Heart right ventricle (tissue), 16 donors: ENCODE data around the gene GSN. TPM values are rescaled to one million over a fixed set of nuclear protein-coding genes. Genes with fewer than 3 reads are reported as not detected.
A peak's percentile ranks its signal among the peaks of the same experiment; 100 is the strongest.

ENCODE experiments used
- ATAC-seq, 8 donors: fragments of 200-7000 bp; cut with Tn5 transposase; one replicate each; pipeline ENCODE4 v1.9.1; 2020; ENCODE audit warnings: mild to moderate bottlenecking in 8 of 8, moderate library complexity in 8 of 8, moderate number of reproducible peaks in 1 of 8
- DNase-seq, 2 donors: peaks; one replicate each; pipeline ENCODE4 v3.0.0-alpha.2; 2020
- H3K27ac ChIP-seq, 10 donors: fragments of 200-600 bp; sonication (generic) in 2 of 10; one replicate each; pipeline versions ENCODE4 v1.5.0 to v1.8.0; 2020 to 2022; ENCODE audit warnings: mild to moderate bottlenecking in 3 of 10
- H3K27me3 ChIP-seq, 7 donors: fragments of 200-600 bp; one replicate each; pipeline ENCODE4 v1.8.0; 2021 to 2022; ENCODE audit warnings: mild to moderate bottlenecking in 2 of 7
- H3K36me3 ChIP-seq, 9 donors: fragments of 200-600 bp; sonication (generic) in 1 of 9; one replicate each; pipeline versions ENCODE4 v1.5.0 to v1.8.0; 2020 to 2022; ENCODE audit warnings: mild to moderate bottlenecking in 2 of 9
- H3K4me1 ChIP-seq, 9 donors: fragments of 200-600 bp; sonication (generic) in 1 of 9; one replicate each; pipeline versions ENCODE4 v1.5.0 to v1.8.0; 2020 to 2022; ENCODE audit warnings: mild to moderate bottlenecking in 4 of 9
- H3K4me3 ChIP-seq, 10 donors: fragments of 200-600 bp; sonication (generic) in 2 of 10; one replicate each; pipeline versions ENCODE4 v1.5.0 to v1.8.0; 2020 to 2022; ENCODE audit warnings: mild to moderate bottlenecking in 7 of 10, moderate library complexity in 2 of 10
- H3K9me3 ChIP-seq, 11 donors: fragments of 200-600 bp in 10 of 11; sonication (generic) in 2 of 11; one replicate each; pipeline versions ENCODE4 v1.5.0 to v1.8.0; 2013 to 2022; ENCODE audit warnings: mild to moderate bottlenecking in 2 of 11, control low read depth in 1 of 11, moderate library complexity in 1 of 11
- CTCF ChIP-seq, 9 donors: fragments of 200-600 bp; sonication (generic) in 2 of 9; IDR thresholded peaks; one replicate each; pipeline versions ENCODE4 v1.5.0 to v1.8.0; 2021 to 2022; ENCODE audit warnings: antibody characterized with exemption in 9 of 9, mild to moderate bottlenecking in 5 of 9, moderate library complexity in 1 of 9
- WGBS, 2 donors: extraction: QIAGEN DNeasy Blood & Tissue Kit; methylation state at CpG; one replicate each; pipeline ENCODE4 v1.1.7; 2013; ENCODE audit warnings: inconsistent platforms in 1 of 2; 5-methylcytosine and 5-hydroxymethylcytosine counted together
- intact Hi-C, 10 donors: fragments of 100-400 bp; cut with DNase I; formaldehyde crosslinking; loops; one replicate each; pipeline versions ENCODE4 v1.11.1 to v1.14.2; 2022
- polyA plus RNA-seq, 2 donors: library from polyadenylated mRNA; stranded (reverse); fragments of 200-250 nt; gene quantifications; one replicate each; pipeline ENCODE4 v1.2.3, GENCODE V29; 2013
- total RNA-seq, 10 donors: library from RNA; stranded (reverse); fragmentation: NEBNext Ultra II Directional in 3 of 10; extraction: Animal tissue kit (Norgen Biotek cat#: 25700) in 3 of 10; gene quantifications; one replicate each; pipeline versions ENCODE4 v1.2.1 to v1.2.4, GENCODE V29; 2021 to 2023
- donor health status: Arrhythmogenic right ventricular cardiomyopathy.
- donor health status: ischemic (EF 13 %, LVEDD 7.1; RV severe dilation, severe dysfunction).
- donor health status: healthy with polysubstance abuse.
- donor health status: DM: no; HTN: yes; CAD: no.
- donor health status: DM: no; HTN: no; CAD: no.
- donor health status: ischemic (EF 25% LVEDD 6.9; RV normal size, moderate dysfunction).
- donor health status: ischemic (EF 25% LVEDD 5.7; RV mildly dilated, moderate dysfunction).
- donor health status: healthy.
- donor health status: DM: yes; HTN: yes; CAD: no.
- donor health status: Ischemic cardiomyopathy.
- donor health status: ischemic (EF 35%, LVEDD 5.7; RV mildly dilated, moderate dysfunction).
- donor health status: nonischemic (EF 11% LVEDD 7.7; RV severe dilation, severe dysfunction).
- donor health status: DM: yes; HTN: yes; CAD: no.
- donor health status: PGD.
- donor health status: ischemic (EF 29% LVEDD 5.4; RV normal size, mild dysfunction).
- donor health status: nonischemic (EF 23%, LVEDD 6.1; RV moderate dilation, normal function).

The GSN gene
- total and polyA plus RNA-seq, 12 donors: 360 to 861 (median 668) TPM

- no peak for TF ChIP-seq CTCF (IDR thresholded peaks at IDR 0.05)
- Histone ChIP-seq H3K9me3 (no peaks in the 10 kb centered on the region), H3K4me1 (peaks cover 13 to 100% (median 96%) of the 10 kb centered on the region in 9 donors), H3K27me3 (no peaks in the 10 kb centered on the region), H3K36me3 (peaks cover 0 to 54% (median 23%) of the 10 kb centered on the region in 9 donors), H3K4me3 (no peak overlapping the region), H3K27ac (peak overlapping the region in 9 of 10 donors; percentile 64 to 99 (median 91))
- intact Hi-C loops: no loop called here
- no peak for ATAC-seq
- WGBS, 2 donors: 62 to 71% methylated on average over 3 of the region's 3 CpGs
- DNase-seq: no peak
Measured at GRCh38 chr9:121357011-121357410, 89.0 kb downstream of the GSN start.

- Histone ChIP-seq H3K4me1 (peaks cover 15 to 100% (median 96%) of the 10 kb centered on the region in 9 donors), H3K9me3 (no peaks in the 10 kb centered on the region), H3K27me3 (no peaks in the 10 kb centered on the region), H3K36me3 (peaks cover 0 to 38% (median 14%) of the 10 kb centered on the region in 9 donors), H3K4me3 (peak overlapping the region in 1 of 10 donors; percentile 0), H3K27ac (peak overlapping the region; percentile 63 to 99 (median 96))
- intact Hi-C loops: no loop called here
- ATAC-seq (no peak), DNase-seq (no peak)
- WGBS, 2 donors: 46 to 48% methylated on average over 3 of the region's 3 CpGs
- TF ChIP-seq CTCF (IDR thresholded peaks at IDR 0.05): no peak
Measured at GRCh38 chr9:121358751-121359150, 90.8 kb downstream of the GSN start.

GRCh38 chr9:121359351-121360294 lies 91.7 kb downstream of the GSN start:
- Histone ChIP-seq H3K27me3 (no peaks in the 10 kb centered on the region), H3K9me3 (no peaks in the 10 kb centered on the region), H3K4me3 (peak overlapping the region in 1 of 10 donors; percentile 11), H3K36me3 (peaks cover 0 to 29% (median 11%) of the 10 kb centered on the region in 9 donors), H3K27ac (peak overlapping the region; percentile 63 to 99 (median 96)), H3K4me1 (peaks cover 15 to 100% (median 96%) of the 10 kb centered on the region in 9 donors)
- WGBS, 2 donors: 55 to 63% methylated on average over 3 of the region's 3 CpGs
- no peak for TF ChIP-seq CTCF (IDR thresholded peaks at IDR 0.05)
- DNase-seq (no peak), ATAC-seq (peak in 6 of 8 donors; percentile 19 to 55 (median 46))
- intact Hi-C loops: no loop called here

GRCh38 chr9:121360601-121361374 lies 92.8 kb downstream of the GSN start:
- no peak for TF ChIP-seq CTCF (IDR thresholded peaks at IDR 0.05)
- Histone ChIP-seq H3K36me3 (peaks cover 0 to 25% (median 6%) of the 10 kb centered on the region in 9 donors), H3K27ac (peak overlapping the region; percentile 31 to 99 (median 96)), H3K27me3 (no peaks in the 10 kb centered on the region), H3K4me1 (peaks cover 14 to 100% (median 98%) of the 10 kb centered on the region in 9 donors), H3K4me3 (peak overlapping the region in 3 of 10 donors; percentile 5 to 16 (median 13)), H3K9me3 (no peaks in the 10 kb centered on the region)
- DNase-seq: no peak
- ATAC-seq: peak; percentile 45 to 82 (median 70)
- intact Hi-C loops: no loop called here
